ENCODE measurements around the gene NOVA2. TPM values are rescaled to one million over a fixed set of nuclear protein-coding genes. Genes with fewer than 3 reads are reported as not detected.

The NOVA2 gene
- total RNA-seq, 4 donors from 2014 or later: 0.41 to 2.2 (median 1.00) TPM; not detected in 1

DNA sequence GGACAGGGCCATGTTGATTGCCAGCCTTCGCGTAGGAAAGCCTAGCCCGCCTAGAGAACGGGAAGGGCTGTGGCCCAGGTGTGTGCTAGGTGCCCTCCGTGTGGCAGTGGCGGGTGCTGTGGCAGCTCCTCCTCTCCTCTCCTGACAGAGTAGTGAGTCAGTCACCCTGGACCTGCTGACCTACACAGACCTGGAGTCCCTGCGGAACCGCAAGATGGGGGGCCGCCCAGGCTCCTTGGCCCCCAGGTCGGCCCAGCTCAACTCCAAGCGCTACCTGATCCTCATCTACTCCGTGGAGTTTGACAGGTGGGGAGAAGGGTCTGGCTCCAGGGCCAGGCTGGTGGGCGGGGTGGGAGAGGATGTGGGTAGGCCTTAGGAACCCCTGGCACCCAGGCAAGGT is 32.7 kb upstream of the NOVA2 start:
- 95% methylated on average over 13 of the region's 13 CpGs; no CpG with 5 or more reads in 1 of the 2 donors for WGBS, 2 donors (ENCODE audit: low coverage in 1 of 2)
- H3K4me3 ChIP-seq: no peak overlapping the region
- no peak for TF ChIP-seq POLR2AphosphoS5 (IDR thresholded peaks at IDR 0.05)
- TF ChIP-seq POLR2A (IDR thresholded peaks at IDR 0.05): no peak
- no peak for TF ChIP-seq EP300 (IDR thresholded peaks at IDR 0.05; ENCODE audit: low read depth)
- TF ChIP-seq, protein P1, sequence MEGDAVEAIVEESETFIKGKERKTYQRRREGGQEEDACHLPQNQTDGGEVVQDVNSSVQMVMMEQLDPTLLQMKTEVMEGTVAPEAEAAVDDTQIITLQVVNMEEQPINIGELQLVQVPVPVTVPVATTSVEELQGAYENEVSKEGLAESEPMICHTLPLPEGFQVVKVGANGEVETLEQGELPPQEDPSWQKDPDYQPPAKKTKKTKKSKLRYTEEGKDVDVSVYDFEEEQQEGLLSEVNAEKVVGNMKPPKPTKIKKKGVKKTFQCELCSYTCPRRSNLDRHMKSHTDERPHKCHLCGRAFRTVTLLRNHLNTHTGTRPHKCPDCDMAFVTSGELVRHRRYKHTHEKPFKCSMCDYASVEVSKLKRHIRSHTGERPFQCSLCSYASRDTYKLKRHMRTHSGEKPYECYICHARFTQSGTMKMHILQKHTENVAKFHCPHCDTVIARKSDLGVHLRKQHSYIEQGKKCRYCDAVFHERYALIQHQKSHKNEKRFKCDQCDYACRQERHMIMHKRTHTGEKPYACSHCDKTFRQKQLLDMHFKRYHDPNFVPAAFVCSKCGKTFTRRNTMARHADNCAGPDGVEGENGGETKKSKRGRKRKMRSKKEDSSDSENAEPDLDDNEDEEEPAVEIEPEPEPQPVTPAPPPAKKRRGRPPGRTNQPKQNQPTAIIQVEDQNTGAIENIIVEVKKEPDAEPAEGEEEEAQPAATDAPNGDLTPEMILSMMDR (IDR thresholded peaks at IDR 0.05): no peak
- DNase-seq: no peak
- intact Hi-C loops (cut with DNase I; ENCODE audit: low total_unique reads): no loop called here
- in situ Hi-C loops (cut with MboI; ENCODE audit: low pct_ligation_motif_present in 1 of 4, low pct_unique_long_range_greater_than_20kb in 1 of 4, low sequenced_read_pairs in 3 of 4): no loop called here
- H3K4me1 ChIP-seq: no peaks in the 10 kb centered on the region
- H3K27me3 ChIP-seq: no peaks in the 10 kb centered on the region
- H3K36me3 ChIP-seq: no peaks in the 10 kb centered on the region
- H3K27ac ChIP-seq: no peak overlapping the region
- no peaks in the 10 kb centered on the region for H3K9me3 ChIP-seq

DNA sequence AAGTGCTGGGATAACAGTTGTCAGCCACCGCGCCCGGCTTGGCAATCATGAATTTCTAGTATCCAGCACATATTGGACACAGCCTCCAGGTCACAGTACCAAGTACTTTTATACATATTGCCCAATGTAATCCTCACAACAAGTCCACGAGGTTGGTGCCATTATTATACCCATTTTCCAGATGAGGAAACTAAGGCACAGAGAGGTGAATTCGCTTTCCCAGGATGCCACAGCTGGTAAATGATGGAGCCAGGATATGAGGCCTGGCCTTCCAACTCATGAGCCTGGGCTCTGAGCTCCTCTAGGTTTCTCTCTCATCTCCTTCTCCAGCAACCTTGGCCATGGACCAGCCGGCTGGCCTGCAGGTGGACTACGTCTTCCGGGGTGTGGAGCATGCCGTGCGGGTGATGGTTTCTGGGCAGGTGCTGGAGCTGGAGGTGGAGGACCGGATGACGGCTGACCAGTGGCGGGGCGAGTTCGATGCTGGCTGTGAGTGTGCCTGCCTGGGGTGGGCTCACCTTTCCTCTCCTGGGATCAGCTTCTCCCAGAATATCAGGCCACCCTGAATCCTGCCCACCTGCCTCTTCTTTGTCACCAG is 29.1 kb upstream of the NOVA2 start:
- no peaks in the 10 kb centered on the region for H3K27me3 ChIP-seq
- no peaks in the 10 kb centered on the region for H3K9me3 ChIP-seq
- no peaks in the 10 kb centered on the region for H3K36me3 ChIP-seq
- no peak for DNase-seq
- 96% methylated on average over 15 of the region's 15 CpGs; no CpG with 5 or more reads in 1 of the 2 donors for WGBS, 2 donors (ENCODE audit: low coverage in 1 of 2)
- H3K27ac ChIP-seq: no peak overlapping the region
- no peak overlapping the region for H3K4me3 ChIP-seq
- TF ChIP-seq, protein P1 (IDR thresholded peaks at IDR 0.05): no peak
- TF ChIP-seq EP300 (IDR thresholded peaks at IDR 0.05; ENCODE audit: low read depth): no peak
- TF ChIP-seq POLR2A (IDR thresholded peaks at IDR 0.05): no peak
- TF ChIP-seq POLR2AphosphoS5 (IDR thresholded peaks at IDR 0.05): no peak
- in situ Hi-C loops (cut with MboI; ENCODE audit: low pct_ligation_motif_present in 1 of 4, low pct_unique_long_range_greater_than_20kb in 1 of 4, low sequenced_read_pairs in 3 of 4) (no loop called here), intact Hi-C loops (cut with DNase I; ENCODE audit: low total_unique reads) (no loop called here)
- peaks cover 6 to 14% (median 9%) of the 10 kb centered on the region in 4 donors for H3K4me1 ChIP-seq

DNA sequence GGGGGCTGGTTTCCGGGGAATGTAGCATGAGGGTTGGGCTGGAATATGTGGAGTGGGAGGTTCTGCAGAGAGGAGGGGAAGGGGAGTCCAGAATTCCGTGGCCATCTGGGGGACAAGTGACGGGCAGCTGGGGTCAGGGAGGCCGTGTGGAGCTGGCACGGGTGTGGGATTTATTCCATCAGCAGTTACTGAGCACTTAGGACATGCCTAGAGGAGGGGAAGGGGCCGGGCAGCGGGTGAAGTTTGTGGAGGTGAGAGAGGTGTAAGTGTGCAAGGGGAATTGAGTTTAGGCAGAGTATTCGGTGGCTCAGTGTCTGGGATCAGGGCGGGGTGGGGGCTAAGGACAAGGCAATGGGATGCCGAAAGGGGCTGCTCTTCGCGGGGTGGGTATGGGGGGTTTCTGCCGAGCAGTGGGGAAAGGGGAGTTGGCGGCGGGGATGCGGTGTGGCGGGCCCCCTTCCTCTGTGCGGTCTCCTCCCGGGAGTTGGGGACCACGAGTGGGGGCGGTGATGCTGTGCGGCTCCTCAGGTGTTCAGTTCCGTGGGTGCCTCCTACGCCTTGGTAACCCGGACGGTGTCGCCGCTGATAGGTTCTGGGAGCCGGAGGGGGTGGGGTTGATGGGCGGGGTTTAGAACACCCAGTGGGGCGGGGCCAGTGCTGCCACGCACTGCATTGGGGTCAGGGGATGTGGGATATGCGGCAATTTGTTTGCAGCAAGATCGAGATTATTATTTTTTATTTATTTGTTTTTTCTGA is 27.0 kb upstream of the NOVA2 start:
- H3K9me3 ChIP-seq: no peaks in the 10 kb centered on the region

DNA sequence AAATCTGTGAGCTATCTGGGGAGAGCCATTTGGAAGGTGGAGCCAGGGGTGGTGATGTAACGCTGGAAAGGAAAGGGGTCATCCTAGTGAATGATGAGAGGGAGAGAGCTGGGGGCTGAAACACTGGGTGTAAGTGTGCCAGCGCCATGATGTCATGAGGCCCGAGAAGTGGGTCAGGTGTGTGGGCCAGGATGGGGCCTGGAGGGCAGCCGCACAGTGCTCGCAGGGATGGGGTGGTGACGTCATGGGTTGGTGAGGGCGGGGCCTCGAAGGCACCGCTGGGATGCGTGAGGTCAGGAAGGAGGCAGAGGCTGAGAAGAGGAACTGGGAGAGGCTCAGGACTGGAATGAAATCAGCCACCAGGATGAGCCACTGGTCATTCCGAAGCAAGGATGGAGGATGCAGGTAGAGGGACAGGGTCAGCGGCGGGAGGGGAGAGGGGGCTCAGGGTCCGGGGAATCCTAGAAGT is 26.0 kb upstream of the NOVA2 start:
- DNase-seq: no peak
- TF ChIP-seq POLR2AphosphoS5 (IDR thresholded peaks at IDR 0.05): no peak
- TF ChIP-seq, protein P1 (IDR thresholded peaks at IDR 0.05): no peak
- Histone ChIP-seq H3K36me3 (no peaks in the 10 kb centered on the region), H3K4me1 (peaks cover 13 to 19% (median 15%) of the 10 kb centered on the region in 4 donors), H3K4me3 (no peak overlapping the region), H3K9me3 (no peaks in the 10 kb centered on the region), H3K27ac (no peak overlapping the region), H3K27me3 (no peaks in the 10 kb centered on the region)
- WGBS, 2 donors (ENCODE audit: low coverage in 1 of 2): 36 to 56% methylated on average over 3 to 14 of the region's 14 CpGs
- in situ Hi-C loops (cut with MboI; ENCODE audit: low pct_ligation_motif_present in 1 of 4, low pct_unique_long_range_greater_than_20kb in 1 of 4, low sequenced_read_pairs in 3 of 4) (no loop called here), intact Hi-C loops (cut with DNase I; ENCODE audit: low total_unique reads) (loop anchor here (5.0 kb wide), 1 partner anchor 908 kb away; no protein-coding TSS in a partner anchor)

More for the DNA sequence above, 27.0 kb upstream of the NOVA2 start:
- no peaks in the 10 kb centered on the region for H3K36me3 ChIP-seq
- in situ Hi-C loops (cut with MboI; ENCODE audit: low pct_ligation_motif_present in 1 of 4, low pct_unique_long_range_greater_than_20kb in 1 of 4, low sequenced_read_pairs in 3 of 4): no loop called here
- WGBS, 2 donors (ENCODE audit: low coverage in 1 of 2): 7 to 14% methylated on average over 6 to 29 of the region's 34 CpGs
- TF ChIP-seq POLR2AphosphoS5 (IDR thresholded peaks at IDR 0.05): no peak
- TF ChIP-seq EP300 (IDR thresholded peaks at IDR 0.05; ENCODE audit: low read depth): no peak
- TF ChIP-seq, protein P1 (IDR thresholded peaks at IDR 0.05): no peak
- no peak for TF ChIP-seq POLR2A (IDR thresholded peaks at IDR 0.05)
- intact Hi-C loops (cut with DNase I; ENCODE audit: low total_unique reads): no loop called here
- H3K27ac ChIP-seq: no peak overlapping the region
- DNase-seq: peak; percentile 69
- no peaks in the 10 kb centered on the region for H3K27me3 ChIP-seq
- H3K4me1 ChIP-seq: peaks cover 13 to 19% (median 15%) of the 10 kb centered on the region in 4 donors
- H3K4me3 ChIP-seq: no peak overlapping the region

Measured in transverse colon (tissue), 4 donors.